ES-I3 (cell line): ENCODE results near the gene RREB1.

Experiments used
- H3K36me3 ChIP-seq: 2 replicates; pipeline ENCODE4 v1.6.1; 2013; ENCODE audit warnings: mild to moderate bottlenecking, low read length, control low read depth, moderate library complexity; ENCODE audit not compliant: insufficient read depth
- H3K4me1 ChIP-seq: 2 replicates; pipeline ENCODE4 v1.6.1; 2013; ENCODE audit warnings: mild to moderate bottlenecking, control low read depth, low read length; ENCODE audit not compliant: insufficient read depth
- H3K9ac ChIP-seq: 2 replicates; pipeline ENCODE4 v1.6.1; 2013; ENCODE audit warnings: low read depth, mild to moderate bottlenecking, low read length, moderate library complexity
- H3K9me3 ChIP-seq: 2 replicates; pipeline ENCODE4 v1.6.1; 2013; ENCODE audit warnings: mild to moderate bottlenecking, low read length, moderate library complexity; ENCODE audit not compliant: control insufficient read depth, insufficient read depth

Gene RREB1

GRCh38 chr6:7078856-7079255 lies 28.9 kb upstream of the RREB1 start:
- Histone ChIP-seq H3K9me3 (no peaks in the 10 kb centered on the region), H3K9ac (no peak overlapping the region), H3K4me1 (no peaks in the 10 kb centered on the region), H3K36me3 (no peaks in the 10 kb centered on the region)

GRCh38 chr6:7080311-7080710 lies 27.4 kb upstream of the RREB1 start:
- Histone ChIP-seq H3K4me1 (no peaks in the 10 kb centered on the region), H3K36me3 (no peaks in the 10 kb centered on the region), H3K9me3 (no peaks in the 10 kb centered on the region), H3K9ac (no peak overlapping the region)

GRCh38 chr6:7085911-7086310 lies 21.9 kb upstream of the RREB1 start:
- Histone ChIP-seq H3K36me3 (no peaks in the 10 kb centered on the region), H3K4me1 (peaks cover 26% of the 10 kb centered on the region), H3K9ac (no peak overlapping the region), H3K9me3 (no peaks in the 10 kb centered on the region)

- no peaks in the 10 kb centered on the region for H3K9me3 ChIP-seq
- peaks cover 26% of the 10 kb centered on the region for H3K4me1 ChIP-seq
- no peaks in the 10 kb centered on the region for H3K36me3 ChIP-seq
- no peak overlapping the region for H3K9ac ChIP-seq
Measured at GRCh38 chr6:7086488-7086887, 21.3 kb upstream of the RREB1 start.

- H3K36me3 ChIP-seq: no peaks in the 10 kb centered on the region
- H3K4me1 ChIP-seq: peaks cover 26% of the 10 kb centered on the region
- H3K9me3 ChIP-seq: no peaks in the 10 kb centered on the region
- H3K9ac ChIP-seq: peak overlapping the region; percentile 19; the same call in 1 of the 2 replicates
Measured at GRCh38 chr6:7087066-7087465, 20.7 kb upstream of the RREB1 start.

GRCh38 chr6:7087491-7087979 lies 20.2 kb upstream of the RREB1 start:
- no peaks in the 10 kb centered on the region for H3K9me3 ChIP-seq
- no peaks in the 10 kb centered on the region for H3K36me3 ChIP-seq
- H3K9ac ChIP-seq: peak overlapping the region; percentile 19; the same call in 1 of the 2 replicates
- peaks cover 26% of the 10 kb centered on the region for H3K4me1 ChIP-seq

GRCh38 chr6:7088076-7088742 lies 19.6 kb upstream of the RREB1 start:
- no peaks in the 10 kb centered on the region for H3K9me3 ChIP-seq
- no peak overlapping the region for H3K9ac ChIP-seq
- no peaks in the 10 kb centered on the region for H3K36me3 ChIP-seq
- H3K4me1 ChIP-seq: peaks cover 26% of the 10 kb centered on the region

GRCh38 chr6:7098993-7099392 lies 8.8 kb upstream of the RREB1 start:
- no peak overlapping the region for H3K9ac ChIP-seq
- H3K4me1 ChIP-seq: peaks cover 10% of the 10 kb centered on the region; the same call in 1 of the 2 replicates
- no peaks in the 10 kb centered on the region for H3K9me3 ChIP-seq
- no peaks in the 10 kb centered on the region for H3K36me3 ChIP-seq

GRCh38 chr6:7100072-7100752 lies 7.5 kb upstream of the RREB1 start:
- no peaks in the 10 kb centered on the region for H3K9me3 ChIP-seq
- H3K4me1 ChIP-seq: peaks cover 10% of the 10 kb centered on the region; the same call in 1 of the 2 replicates
- H3K9ac ChIP-seq: no peak overlapping the region
- H3K36me3 ChIP-seq: no peaks in the 10 kb centered on the region

GRCh38 chr6:7100753-7101081 lies 7.0 kb upstream of the RREB1 start:
- H3K9ac ChIP-seq: no peak overlapping the region
- H3K9me3 ChIP-seq: no peaks in the 10 kb centered on the region
- H3K36me3 ChIP-seq: no peaks in the 10 kb centered on the region
- peaks cover 10% of the 10 kb centered on the region; the same call in 1 of the 2 replicates for H3K4me1 ChIP-seq

- peaks cover 10% of the 10 kb centered on the region; the same call in 1 of the 2 replicates for H3K4me1 ChIP-seq
- no peak overlapping the region for H3K9ac ChIP-seq
- H3K9me3 ChIP-seq: no peaks in the 10 kb centered on the region
- H3K36me3 ChIP-seq: no peaks in the 10 kb centered on the region
Measured at GRCh38 chr6:7101290-7101689, 6.5 kb upstream of the RREB1 start.

GRCh38 chr6:7104752-7105151 lies 3.0 kb upstream of the RREB1 start:
- Histone ChIP-seq H3K4me1 (peaks cover 11% of the 10 kb centered on the region; the same call in 1 of the 2 replicates), H3K9me3 (no peaks in the 10 kb centered on the region), H3K36me3 (no peaks in the 10 kb centered on the region), H3K9ac (no peak overlapping the region)

GRCh38 chr6:7106215-7106751 lies 1.5 kb upstream of the RREB1 start:
- H3K4me1 ChIP-seq: 0 out of 2 replicates have a peak, but pooled peaks cover 3% of the 10 kb centered on the region
- no peaks in the 10 kb centered on the region for H3K36me3 ChIP-seq
- H3K9ac ChIP-seq: peak overlapping the region; percentile 97; the same call in 1 of the 2 replicates
- H3K9me3 ChIP-seq: no peaks in the 10 kb centered on the region

- peak overlapping the region; percentile 97 for H3K9ac ChIP-seq
- H3K9me3 ChIP-seq: no peaks in the 10 kb centered on the region
- H3K36me3 ChIP-seq: no peaks in the 10 kb centered on the region
Measured at GRCh38 chr6:7106752-7107577, 796 bp upstream of the RREB1 start.

More at GRCh38 chr6:7106752-7107577, 796 bp upstream of the RREB1 start:
- H3K4me1 ChIP-seq: peaks cover 4% of the 10 kb centered on the region; the same call in 1 of the 2 replicates
